ENCODE results near the gene C1orf198.
A peak's percentile ranks its signal among the peaks of the same experiment; 100 is the strongest.

The C1orf198 gene

DNA sequence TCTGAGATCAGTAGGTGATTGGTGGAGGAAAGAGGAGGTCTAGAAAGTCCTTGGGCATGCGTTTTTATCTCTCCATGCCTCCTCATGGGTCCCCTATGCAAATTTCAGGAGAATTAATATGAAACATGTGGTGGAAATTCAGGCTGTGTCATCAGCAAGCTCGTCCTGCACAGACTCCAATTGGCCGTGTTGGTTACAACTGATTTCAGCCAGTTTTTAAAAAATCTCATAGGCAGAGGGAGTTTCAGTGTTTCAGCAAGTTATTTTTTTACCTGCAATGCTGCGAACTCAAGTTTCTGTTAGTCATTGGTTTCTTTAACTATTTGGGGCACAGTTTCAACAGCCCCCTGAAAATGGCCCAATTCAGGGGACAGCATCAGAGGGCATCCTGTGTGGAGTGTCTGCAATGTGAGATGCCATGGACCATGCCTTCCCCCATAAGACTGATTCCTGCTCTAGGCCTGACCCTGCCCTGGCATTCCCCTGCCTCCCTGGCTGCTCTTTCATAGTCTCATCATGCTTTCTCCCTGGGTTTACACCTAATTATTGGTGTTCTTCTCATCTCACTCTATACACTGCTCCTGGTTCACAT lies 59.9 kb downstream of the C1orf198 start:
- no peak for DNase-seq (ENCODE audit: low spot score)

DNA sequence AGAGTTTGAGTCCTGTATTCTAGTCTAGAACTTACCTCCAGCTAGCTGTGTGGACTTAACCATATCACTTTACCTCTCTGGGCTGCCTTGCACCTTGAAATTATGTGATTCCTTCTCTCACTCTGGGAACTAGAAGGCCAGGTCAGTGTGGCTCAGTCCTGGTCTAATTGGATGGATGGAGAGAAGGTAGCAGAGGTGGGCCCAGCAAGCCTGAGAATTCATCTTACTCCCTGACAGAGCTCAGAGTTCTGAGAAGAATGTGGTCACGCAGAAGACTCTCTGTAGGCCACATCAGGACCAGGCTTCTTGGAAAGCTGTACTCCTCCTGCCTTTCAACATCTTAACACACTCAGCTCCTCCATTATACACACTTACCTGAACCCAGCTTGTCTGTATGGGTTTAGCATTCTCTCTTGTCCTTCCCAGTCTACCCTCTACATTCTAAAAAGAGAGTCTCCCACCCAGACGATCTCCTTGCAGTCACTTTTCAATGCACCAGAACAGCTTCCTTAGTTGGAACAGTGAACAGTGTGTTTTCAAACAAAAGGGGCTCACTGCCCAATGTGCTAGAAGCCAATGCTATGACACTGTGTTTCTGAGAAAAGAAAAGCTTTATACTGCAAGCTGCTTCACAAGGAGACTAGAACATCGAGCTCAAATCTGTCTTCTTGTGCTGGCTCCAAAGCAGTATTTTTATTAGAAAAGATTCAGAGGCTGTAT lies 60.6 kb downstream of the C1orf198 start:
- DNase-seq (ENCODE audit: low spot score): no peak

DNA sequence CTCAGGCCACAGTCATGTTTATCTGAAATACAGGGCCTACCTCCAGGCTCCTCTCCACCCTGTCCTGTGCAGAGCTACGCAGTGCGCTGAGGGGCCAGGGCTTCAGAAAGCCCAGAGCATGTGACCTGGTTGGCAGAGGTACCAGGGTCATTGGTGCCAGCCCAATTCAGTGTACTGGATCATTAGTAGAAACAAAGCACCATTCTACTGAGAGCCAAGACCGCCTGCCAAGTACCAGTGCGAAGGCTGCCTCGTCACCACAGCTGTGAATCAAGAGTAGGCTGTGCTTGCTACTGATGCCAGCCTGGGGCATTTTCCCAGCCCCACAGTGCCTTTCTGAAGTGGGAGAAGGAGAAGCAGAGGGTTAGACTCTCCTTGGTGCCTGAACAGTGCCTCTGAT lies 61.3 kb downstream of the C1orf198 start:
- no peak for DNase-seq (ENCODE audit: low spot score)

DNA sequence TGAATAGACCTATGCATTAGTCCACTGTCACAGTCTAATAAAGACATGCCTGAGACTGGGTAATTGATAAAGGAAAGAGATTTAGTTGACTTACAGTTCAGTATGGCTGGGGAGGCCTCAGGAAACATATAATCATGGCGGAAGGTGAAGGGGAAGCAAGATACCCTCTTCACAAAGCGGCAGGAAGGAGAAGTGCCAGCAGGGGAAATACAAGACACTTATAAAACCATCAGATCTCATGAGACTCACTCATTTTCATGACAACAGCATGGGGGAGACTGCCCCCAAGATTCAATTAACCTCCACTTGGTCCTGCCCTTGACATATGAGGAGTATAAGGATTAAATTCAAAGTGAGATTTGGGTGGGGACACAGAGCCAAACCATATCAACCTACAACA lies 61.8 kb downstream of the C1orf198 start:
- no peak for DNase-seq (ENCODE audit: low spot score)

DNA sequence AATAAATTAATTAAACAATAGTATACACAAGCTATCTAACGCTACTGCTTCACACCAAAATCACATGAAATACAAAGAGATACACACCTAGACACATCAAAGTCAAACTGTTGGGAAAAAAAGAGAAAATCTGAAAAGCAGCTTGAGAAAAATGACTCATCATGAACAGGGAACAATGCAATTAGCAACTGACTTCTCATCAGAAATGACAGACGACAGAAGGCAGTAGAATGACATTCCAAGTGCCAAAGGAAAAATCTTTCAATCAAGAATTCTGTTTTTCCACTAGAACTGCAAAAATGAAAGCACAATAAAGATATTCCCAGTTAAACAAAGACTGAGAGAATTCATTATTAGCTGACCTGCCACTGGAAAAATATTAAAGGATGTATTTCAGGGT lies 63.9 kb downstream of the C1orf198 start:
- DNase-seq (ENCODE audit: low spot score): no peak

DNA sequence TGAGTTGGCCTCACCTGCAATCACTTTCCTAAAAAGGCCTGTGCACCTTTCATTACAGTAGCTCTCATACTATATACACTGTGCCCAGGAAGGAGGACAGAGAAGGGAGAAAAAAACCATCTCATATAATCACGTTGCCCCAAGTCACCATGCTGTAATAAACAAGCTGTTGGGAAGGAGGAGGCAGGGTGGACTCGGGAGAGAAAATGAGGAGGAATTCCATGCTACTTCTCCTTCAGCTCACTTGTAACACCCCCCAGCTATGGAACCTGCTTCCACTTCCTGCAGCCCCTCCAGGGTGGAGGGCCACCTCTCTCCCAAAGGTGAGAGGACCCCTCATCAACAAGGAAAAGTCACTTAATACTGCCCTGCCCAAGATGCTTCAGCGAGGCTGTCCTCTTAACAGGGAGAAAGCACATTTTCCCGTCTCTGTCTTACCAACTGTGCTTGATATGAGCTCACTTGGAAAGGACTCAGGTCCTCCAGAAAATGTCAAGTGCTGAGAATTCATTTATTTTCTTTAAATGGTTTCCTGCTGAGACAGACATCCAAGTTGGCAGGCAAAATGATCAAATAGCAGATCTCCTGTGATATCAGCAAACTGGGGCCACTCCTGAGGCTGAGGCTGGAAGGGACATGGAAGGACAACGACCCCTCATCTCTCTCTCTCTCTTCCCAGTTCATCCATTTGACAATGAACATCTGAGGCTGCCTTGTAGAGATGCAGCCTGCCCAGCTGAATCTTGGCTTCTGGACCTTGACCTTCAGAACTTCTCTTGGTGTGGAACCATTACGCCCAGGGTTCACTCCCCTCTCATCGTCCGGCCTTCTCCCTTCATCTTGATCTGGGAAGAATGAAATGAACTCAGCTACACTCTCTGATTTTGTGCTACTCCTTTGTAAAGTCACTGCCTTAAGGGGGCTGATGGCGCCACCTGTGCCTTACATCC lies 67.2 kb downstream of the C1orf198 start:
- DNase-seq (ENCODE audit: low spot score): no peak

DNA sequence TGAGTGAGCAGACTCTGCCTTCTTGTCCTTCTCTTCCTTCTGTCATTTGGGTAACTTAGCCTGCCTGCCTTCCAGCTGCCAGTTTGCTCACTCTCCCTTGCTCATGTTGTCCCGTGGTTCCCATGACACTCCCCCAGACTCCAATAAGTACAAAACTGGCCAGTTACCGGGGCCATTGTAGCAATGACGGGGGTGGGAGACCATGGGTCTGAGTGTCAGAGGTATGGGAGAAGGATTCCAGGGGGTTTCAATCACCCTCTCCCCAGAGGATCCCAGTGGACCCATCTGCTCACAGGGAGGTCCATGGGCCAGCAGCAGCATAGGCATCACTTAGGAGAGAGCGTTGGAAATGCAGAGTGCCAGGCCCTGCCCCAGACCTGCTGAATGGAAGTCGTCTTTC lies 69.8 kb downstream of the C1orf198 start:
- no peak for DNase-seq (ENCODE audit: low spot score)

DNA sequence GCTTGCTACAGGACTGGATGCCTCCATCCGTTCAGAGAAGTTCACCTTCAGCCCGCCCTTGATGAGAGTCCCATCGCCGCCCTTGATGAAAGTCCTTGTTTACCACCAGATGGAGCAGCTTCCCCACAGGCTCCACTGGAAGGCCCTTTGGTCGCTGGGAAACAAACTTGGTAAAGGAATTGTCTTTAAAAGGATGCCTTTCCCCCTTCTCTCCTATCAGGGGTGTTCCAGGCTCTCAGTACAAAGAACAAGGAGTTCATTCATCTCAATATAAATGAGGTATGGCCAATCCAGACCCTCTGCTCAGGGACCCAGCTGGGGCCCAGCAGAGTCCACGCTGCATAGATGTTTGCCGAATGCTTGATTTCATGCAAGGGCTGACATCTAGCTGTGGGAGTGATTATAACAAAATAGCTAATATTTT lies 70.4 kb downstream of the C1orf198 start:
- peak; percentile 48 for DNase-seq (ENCODE audit: low spot score)

DNA sequence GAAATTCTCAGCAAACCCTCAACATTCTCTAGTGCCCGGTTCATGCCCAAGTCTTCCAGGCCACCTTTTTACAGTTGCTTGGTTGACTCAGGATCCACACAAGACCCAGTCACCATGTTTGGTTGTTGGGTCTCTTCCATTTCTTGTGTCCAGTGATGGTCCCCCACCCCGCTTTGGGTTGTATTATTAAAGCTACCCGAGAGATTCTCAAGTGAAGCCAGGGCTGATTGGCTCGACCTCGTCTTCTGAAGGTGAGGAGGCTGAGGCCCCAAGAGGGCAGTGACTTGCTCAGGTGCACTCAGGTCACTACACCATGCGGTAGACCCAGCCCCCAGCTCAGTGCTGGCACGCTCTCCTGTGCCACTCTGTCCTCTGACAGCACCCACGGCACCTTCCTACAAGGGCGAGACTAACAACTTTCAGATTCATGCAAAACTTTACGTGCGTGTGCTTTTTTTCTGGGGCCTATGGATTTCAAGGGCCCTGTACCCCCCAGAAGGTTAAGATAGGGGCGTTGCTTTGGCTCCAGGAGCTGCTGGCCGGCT lies 70.9 kb downstream of the C1orf198 start:
- DNase-seq (ENCODE audit: low spot score): no peak

DNA sequence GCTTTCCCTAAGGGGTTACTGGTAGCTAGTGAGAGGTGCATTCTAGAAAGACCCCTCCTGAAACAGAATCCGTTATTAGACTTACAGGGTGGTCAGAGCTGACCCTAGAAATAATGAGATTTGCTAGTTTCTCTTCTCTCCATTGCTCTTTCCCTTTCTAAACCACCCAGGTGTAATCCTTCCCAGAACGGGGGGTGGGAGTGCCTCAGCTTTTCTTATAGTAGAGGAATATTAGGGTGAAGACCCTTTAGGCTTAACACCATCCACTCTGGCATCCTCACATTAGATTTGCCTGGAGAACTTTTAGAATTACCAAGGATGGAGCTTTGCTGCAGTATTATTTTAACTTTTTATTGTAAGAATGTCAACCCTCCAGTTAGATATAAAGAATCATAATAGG lies 71.7 kb downstream of the C1orf198 start:
- DNase-seq (ENCODE audit: low spot score): no peak

DNA sequence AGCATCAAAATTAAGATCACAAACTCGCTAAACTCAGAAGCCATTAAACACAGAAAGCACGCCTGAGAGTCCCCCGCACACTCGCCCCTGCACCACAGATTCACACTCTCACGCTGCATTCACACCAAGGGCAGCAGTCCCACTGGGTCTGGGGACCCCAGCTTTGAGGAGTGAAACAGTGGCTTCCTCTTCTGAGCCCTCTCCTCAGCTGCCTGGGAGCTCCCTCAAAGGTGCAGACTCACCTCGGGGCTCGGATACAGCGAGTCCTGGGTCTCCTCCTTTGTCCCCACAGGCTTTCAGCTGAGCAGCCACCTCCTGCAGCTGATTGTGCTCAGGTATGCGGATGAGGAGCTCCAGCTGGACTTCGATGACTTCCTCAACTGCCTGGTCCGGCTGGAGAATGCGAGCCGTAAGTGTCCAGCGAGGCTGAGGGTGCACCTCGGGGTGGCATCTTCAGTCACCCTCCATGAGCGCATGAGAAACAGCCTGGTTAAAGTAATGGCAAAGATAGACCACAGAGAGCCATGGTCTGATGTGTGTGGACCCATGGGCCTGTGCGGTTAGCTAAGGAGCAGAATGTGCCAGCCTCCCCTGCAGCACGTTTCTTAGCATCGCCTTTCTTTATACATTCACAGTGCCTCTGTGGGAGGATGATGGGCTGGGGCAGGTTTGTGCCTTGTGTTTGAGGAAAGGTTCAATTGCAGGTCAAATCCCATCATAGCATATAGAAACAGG lies 73.3 kb downstream of the C1orf198 start:
- DNase-seq (ENCODE audit: low spot score): no peak

DNA sequence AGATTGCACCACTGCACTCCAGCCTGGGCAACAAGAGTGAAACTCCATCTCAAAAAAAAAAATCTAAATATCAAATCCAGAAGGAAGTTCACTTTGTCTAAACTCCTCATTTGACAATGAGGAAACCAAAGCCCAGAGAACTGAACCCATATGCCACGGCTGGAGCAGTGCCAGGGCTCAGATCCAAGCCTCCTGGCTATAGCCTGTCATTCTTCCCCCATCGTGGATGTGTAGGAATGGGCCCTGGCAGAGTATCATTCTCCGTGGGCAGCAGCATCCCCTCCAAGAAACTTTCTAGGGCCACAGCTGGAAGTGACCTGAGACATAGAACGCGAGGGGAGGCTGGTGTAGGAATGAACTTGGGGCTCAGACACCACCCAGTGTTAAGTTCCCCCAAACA lies 73.9 kb downstream of the C1orf198 start:
- no peak for DNase-seq (ENCODE audit: low spot score)

DNA sequence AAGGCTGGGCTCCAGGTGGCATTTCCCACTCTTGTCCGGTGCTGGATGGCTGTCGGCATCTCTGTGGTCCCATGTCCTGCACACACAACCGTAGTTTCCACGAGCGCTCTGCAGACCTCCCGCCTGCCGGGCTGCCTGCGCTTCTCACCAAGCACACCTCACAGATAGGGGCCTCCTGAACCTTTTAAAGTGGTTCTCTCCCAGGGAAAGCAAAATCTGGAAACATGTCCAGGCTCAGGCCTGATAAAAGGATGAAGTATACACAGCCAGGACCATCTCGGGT lies 74.9 kb downstream of the C1orf198 start:
- DNase-seq (ENCODE audit: low spot score): no peak

DNA sequence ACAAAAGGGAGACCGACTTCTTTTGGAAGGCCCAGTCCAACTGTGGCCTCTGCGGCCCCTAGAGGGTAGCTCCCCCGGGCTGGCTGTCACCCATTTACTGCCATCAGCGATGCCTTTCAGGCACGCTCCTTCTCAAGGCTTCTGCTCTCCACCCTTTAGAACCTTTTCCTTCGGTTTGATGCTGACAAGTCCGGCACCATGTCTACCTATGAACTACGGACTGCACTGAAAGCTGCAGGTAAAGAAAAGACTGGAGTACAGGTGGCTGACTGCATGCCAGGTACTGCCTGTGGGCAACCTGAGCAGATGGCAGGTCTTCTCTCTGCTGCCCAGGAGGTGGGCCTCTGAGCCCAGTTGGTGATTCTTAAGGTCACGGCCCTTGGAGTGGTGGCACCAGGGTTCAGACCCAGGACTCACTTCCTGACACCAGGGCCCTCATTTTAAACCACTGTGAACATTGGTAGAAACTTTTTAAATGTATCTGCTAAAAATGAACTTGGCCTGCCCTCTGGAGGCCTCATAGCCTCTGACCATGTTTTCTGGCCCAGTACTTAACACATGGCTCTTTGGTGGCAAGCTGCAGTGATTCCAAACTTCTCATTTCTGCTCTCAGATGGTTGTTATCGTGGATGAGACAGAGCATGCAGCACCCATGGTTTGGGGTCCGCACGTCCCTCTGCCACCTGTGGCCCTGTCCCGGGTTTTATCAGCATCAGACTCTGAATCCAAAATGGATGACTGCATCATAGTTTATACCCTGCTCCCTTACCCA lies 75.4 kb downstream of the C1orf198 start:
- DNase-seq (ENCODE audit: low spot score): no peak

DNA sequence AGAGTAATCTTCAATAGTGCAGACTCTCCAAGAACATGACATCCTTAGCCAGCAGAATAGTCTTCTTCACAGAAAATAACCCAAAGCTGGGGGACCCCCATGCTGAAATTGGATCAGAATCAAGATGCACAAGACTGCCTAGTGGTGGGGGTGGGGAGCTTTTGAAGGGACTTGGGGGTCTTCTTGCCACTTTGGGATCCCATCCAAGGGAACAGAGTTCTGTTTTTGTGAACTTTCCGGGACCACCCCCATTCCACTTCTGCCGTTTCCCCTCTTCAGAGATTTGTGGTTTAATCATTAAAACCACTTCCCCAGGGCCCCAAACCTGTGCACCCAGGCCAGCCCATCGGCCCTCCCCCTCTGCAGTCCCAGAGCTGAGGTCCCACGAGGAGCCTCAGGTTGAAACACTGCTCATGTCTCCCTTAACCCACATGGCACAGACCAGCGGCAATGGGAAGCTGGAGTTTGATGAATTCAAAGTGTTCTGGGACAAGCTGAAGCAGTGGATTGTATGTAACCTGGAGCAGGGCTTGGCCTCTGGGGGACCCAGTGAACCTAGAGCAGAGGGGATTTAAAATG lies 76.2 kb downstream of the C1orf198 start:
- DNase-seq (ENCODE audit: low spot score): no peak

DNA sequence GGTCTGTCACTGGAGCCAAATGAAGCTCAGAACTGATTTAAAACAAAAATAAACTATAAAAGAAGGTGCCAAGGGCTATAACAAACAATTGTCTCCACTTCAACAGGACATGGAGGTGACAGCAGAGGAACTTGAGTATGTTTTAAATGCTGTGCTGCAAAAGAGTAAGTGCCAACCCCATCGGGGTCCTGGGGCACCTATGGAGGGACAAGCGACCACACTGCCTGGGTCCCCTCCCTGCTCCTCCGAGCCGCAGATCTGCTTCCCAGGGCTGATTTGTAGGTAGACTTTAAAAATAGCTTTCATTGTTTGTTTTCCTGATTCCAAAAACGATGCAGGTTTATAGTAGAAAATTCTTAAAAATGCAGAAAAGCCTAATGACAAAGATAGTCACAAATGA lies 78.3 kb downstream of the C1orf198 start:
- DNase-seq (ENCODE audit: low spot score): no peak

DNA sequence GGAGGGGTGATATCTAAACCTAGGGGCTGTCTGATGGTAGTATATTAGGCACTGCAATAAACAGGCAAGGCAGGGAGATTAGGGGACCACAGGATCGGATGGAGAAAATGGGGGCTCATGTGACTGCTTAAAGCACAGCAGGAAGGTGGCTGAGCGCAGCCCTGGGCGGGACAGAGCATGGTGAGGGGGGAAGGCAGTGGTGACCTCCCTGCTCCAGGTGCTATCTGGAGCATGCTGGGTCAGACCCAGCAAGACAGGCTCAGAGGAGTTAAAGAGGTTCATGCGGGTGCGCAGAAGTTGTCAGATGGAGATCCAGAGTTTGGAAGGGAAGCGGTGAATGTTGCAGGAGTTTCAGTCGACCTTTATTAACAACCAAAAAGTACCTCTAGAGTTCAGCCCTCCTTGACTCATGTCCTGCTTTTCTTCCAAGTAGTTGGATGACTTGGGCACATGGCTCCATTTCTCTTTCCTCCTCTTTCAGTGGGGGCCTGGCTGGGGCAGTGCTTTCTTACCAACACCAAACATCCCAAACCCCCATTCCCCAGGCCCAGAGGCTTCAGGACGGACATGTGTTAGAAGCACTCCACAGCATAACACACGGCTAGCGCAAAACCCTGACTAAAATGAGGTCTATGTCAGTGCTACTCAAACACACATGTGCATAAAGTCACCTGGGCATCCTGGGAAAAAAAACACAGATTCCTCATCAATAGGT lies 79.6 kb downstream of the C1orf198 start:
- DNase-seq (ENCODE audit: low spot score): no peak

DNA sequence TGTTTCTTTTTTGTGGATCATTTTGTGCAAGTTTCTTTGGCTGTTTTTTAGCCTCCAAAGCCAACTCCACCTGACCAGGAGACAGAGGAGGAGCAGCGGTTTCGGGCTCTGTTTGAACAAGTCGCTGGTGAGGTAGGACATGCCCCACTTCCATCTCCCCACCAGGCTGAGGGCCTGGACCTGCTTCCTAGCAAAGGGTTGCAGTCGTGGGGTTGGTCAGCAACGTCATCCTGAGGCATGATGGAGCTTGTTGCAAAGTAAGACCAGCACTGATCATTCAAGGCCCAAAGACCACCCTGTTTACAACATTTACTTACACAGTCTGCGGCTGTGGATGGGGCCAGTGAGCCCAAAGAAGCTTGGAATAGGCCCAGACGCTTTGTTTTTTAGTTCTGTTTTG lies 80.8 kb downstream of the C1orf198 start:
- no peak for DNase-seq (ENCODE audit: low spot score)
